SH-SY5Y (cell line): ENCODE measurements around the gene ZSCAN23.

Experiments
- GATA2 ChIP-seq: IDR thresholded peaks from 2 replicates; pipeline ENCODE4 v1.6.1; 2011; ENCODE audit warnings: mild to moderate bottlenecking, low read depth, low read length
- GATA3 ChIP-seq: IDR thresholded peaks from 2 replicates; pipeline ENCODE4 v1.6.1; 2011; ENCODE audit warnings: low read depth, mild to moderate bottlenecking, low read length, moderate library complexity

ZSCAN23 gene

GRCh38 chr6:28399350-28400121 is 43.8 kb downstream of the ZSCAN23 start, which contains the start of gene ZSCAN12:
ZSCAN12 (minus strand) TSS chr6:28399747; CDS start chr6:28398405, 1,342 bp downstream.
- TF ChIP-seq GATA2 (no peak), GATA3 (no peak)

- TF ChIP-seq GATA2 (no peak), GATA3 (no peak)
These were observed 47.4 kb downstream of the ZSCAN23 start for GRCh38 chr6:28395918-28396317.

DNA sequence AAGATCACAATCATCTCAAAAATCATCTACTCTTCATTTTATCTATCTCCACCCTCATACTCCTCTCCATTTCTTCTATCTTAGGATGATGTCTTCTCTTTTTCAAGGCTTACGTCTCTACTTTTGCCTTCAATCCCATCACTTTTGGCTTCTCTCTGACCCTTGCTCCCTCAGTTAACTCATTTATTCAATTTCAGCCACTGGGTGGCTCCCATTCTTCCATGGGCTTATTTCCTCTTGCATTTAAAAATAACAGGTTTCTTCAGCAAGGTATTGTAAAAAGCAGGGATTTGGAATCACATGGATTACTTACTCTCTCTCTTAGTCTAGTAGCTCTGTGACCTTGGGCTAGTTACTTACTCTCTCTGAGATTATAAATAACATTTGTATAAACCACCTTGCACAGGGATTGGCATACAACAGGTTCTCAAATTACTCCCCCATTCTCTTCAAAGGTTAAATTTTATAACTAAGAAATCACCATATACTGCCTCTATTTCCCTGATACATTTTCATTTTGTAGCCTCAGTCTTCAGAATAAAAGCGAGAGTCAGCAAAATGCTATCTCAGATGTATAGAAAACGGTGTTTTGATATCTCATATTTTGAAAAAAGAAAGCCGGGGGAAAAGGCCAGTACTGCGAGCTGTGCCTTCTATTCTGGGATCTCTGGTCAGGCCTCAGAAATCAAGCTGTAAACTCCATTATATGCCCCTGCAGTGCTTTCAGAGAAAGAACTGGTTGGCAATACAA is 49.2 kb downstream of the ZSCAN23 start:
- TF ChIP-seq GATA2 = no peak
- TF ChIP-seq GATA3 = no peak

GRCh38 chr6:28390688-28391087 is 52.6 kb downstream of the ZSCAN23 start:
- TF ChIP-seq GATA2 (no peak), GATA3 (no peak)

GRCh38 chr6:28384143-28384533 is 59.2 kb downstream of the ZSCAN23 start:
- TF ChIP-seq GATA3 (no peak), GATA2 (no peak)

GRCh38 chr6:28383235-28384142 is 59.8 kb downstream of the ZSCAN23 start:
- TF ChIP-seq GATA3 (no peak), GATA2 (no peak)
